NCI-H69 (cell line): ENCODE measurements around the gene TIMM29.
"Not testable (repeated sequence)": the region's sequence is repeated elsewhere in the genome, so short reads cannot be mapped to it uniquely, and the experiment has no call there.

ENCODE experiments used
- DNase-seq: peaks from one replicate; lab custom pipeline; 2025; lab: John Stamatoyannopoulos, UW

Gene TIMM29

GRCh38 chr19:10945264-10945663, 16.7 kb downstream of the TIMM29 start:
- no peak for DNase-seq

- no peak for DNase-seq
These were observed 18.5 kb downstream of the TIMM29 start for GRCh38 chr19:10946958-10947657.

- DNase-seq = no peak
These were observed 24.2 kb downstream of the TIMM29 start for GRCh38 chr19:10952809-10953208.

GRCh38 chr19:10959277-10959968, 30.8 kb downstream of the TIMM29 start:
- not testable (repeated sequence) for DNase-seq

GRCh38 chr19:10960314-10961072, 31.9 kb downstream of the TIMM29 start, which contains the start of gene SMARCA4:
SMARCA4 (plus strand) TSS chr19:10961030; CDS start chr19:10984152, 23,122 bp downstream.
- DNase-seq = peak; percentile 99

GRCh38 chr19:10961073-10961860, 32.7 kb downstream of the TIMM29 start:
- DNase-seq = no peak

- no peak for DNase-seq
These were observed 34.3 kb downstream of the TIMM29 start for GRCh38 chr19:10962863-10963262.

- no peak for DNase-seq
These were observed 35.3 kb downstream of the TIMM29 start for GRCh38 chr19:10963865-10964264.

- DNase-seq = no peak
These were observed 36.3 kb downstream of the TIMM29 start for GRCh38 chr19:10964903-10965302.

GRCh38 chr19:10965398-10965797, 36.8 kb downstream of the TIMM29 start:
- no peak for DNase-seq

- no peak for DNase-seq
These were observed 38.2 kb downstream of the TIMM29 start for GRCh38 chr19:10966809-10967208.

- no peak for DNase-seq
These were observed 40.0 kb downstream of the TIMM29 start for GRCh38 chr19:10968527-10969135.

- DNase-seq = no peak
These were observed 42.6 kb downstream of the TIMM29 start for GRCh38 chr19:10971107-10971726.

GRCh38 chr19:10975374-10976130, 46.9 kb downstream of the TIMM29 start:
- no peak for DNase-seq

- no peak for DNase-seq
These were observed 47.7 kb downstream of the TIMM29 start for GRCh38 chr19:10976131-10976892.

GRCh38 chr19:10977742-10978092, 49.1 kb downstream of the TIMM29 start:
- DNase-seq = no peak
